IPS-18c (cell line): ENCODE results near the gene NLRP7.
"Not testable (repeated sequence)": the region's sequence is repeated elsewhere in the genome, so short reads cannot be mapped to it uniquely, and the experiment has no call there.

ENCODE experiments used
- H3K4me3 ChIP-seq: 2 replicates; pipeline ENCODE4 v1.7.0; 2013; ENCODE audit warnings: low read depth, mild to moderate bottlenecking, low read length, moderate library complexity; ENCODE audit not compliant: insufficient read depth
- H3K9me3 ChIP-seq: one replicate; pipeline ENCODE4 v1.6.1; 2013; ENCODE audit warnings: mild to moderate bottlenecking, low read length, moderate library complexity; ENCODE audit not compliant: control insufficient read depth, insufficient read depth

Gene NLRP7

DNA sequence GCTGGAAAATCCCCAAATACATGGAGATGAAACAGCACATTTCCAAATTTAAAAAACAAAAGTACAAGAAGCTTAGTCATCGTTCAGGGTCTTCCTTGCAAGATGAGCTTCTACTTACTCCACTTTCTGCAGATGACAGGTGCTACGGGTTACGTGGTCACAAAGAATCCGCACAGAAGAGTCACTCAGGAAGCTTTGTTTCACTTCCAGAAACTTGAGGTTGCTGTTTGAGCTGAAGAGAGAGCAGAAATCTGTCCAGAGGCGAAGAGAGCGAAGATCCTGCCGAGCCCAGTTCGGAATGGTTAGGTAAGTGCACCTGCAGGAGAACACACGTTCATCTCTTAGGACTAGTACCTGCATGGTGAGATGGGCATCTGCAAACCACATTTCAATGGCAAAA lies 9.4 kb downstream of the NLRP7 start:
- no peaks in the 10 kb centered on the region for H3K9me3 ChIP-seq
- no peak overlapping the region for H3K4me3 ChIP-seq

DNA sequence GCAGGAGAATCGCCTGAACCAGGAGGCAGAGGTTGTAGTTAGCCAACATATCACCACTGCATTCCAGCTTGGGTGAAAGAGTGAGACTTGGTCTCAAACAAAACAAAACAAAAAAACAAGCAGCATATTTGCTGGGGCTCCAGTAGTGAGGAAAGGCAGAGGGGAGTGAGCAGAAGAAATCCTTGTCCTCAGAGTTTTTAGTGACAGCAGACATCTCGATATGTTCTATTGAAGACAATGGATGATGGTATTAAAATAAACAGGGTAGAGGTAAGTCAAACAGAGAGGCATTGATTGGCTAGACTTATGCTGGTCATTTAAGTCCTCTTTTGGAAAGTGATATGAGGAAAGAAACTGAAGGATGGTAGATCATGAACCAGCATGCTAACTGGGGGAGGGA lies 19.0 kb downstream of the NLRP7 start:
- H3K9me3 ChIP-seq: peaks cover 4% of the 10 kb centered on the region
- H3K4me3 ChIP-seq: no peak overlapping the region

DNA sequence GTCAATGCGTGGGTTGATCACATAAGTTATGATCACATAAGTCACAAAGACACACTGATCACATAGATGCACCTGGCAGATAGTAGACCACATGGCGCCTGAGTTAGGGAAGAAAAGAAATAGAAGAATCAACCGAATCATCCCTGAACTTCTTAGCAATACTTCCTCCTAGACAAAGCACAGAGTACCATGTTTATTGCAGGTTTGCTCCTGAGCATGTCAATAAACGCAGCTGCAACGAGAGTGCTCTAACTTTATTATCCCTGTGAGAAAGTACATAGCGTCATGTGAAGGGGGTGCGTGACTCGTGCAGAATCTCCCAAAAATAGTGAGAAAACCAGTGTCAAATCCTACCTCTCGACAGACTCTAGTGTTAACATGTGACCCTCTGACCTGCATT lies 24.1 kb downstream of the NLRP7 start:
- H3K9me3 ChIP-seq: peaks cover 4% of the 10 kb centered on the region
- no peak overlapping the region for H3K4me3 ChIP-seq

DNA sequence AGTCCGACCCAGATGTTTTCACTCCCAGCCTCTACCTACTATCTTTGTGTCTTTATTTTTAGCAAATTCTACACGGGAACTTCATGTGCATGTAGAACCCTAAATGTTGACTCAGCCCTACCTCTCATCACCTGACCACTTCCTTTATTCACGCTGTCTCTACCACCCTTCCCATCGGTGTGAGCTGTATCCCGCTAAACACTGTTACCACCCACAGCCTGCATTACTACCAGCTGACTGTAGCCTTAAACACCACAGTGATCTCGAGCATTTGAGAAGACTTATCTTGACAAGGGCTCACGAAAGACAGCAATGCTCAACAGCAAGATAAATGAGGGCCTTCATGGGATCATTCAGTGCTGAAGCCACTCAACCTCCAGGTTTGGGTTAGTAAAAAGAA lies 26.2 kb downstream of the NLRP7 start:
- H3K9me3 ChIP-seq: no peaks in the 10 kb centered on the region
- H3K4me3 ChIP-seq: no peak overlapping the region

DNA sequence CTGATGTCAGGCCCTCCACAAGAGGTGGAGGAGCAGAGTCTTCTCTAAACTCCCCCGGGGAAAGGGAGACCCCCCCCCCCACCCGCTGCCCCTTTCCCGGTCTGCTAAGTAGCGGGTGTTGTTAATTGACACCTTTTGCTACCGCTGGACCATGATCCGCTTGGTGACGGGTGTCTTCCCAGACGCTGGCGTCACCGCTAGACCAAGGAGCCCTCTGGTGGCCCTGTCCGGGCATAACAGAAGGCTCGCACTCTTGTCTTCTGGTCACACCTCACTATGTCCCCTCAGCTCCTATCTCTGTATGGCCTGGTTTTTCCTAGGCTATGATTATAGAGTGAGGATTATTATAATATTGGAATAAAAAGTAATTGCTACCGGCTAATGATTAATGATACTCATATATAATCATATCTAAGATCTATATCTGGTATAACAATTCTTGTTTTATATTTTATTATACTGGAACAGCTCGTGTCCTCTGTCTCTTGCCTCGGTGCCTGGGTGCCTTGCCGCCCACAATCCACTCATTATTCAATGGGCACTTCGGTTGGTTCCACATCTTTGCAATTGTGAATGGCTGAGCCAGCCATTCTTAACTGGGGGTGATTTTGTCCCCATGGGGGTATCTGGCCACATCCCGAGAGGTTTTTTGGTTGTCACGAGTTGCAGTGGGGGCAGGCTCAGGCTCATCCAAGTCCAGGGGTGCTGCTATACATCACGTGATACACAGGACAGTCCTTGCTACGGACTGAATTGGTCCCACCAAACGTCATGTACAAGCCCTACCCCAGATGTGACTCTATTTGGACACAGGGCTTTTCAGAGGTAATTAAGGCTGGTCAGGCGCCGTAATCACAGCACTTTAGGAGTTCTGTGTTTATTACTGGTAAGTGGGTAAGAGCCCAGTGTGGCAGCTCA lies 27.4 kb downstream of the NLRP7 start:
- not testable (repeated sequence) for H3K9me3 ChIP-seq, H3K4me3 ChIP-seq

DNA sequence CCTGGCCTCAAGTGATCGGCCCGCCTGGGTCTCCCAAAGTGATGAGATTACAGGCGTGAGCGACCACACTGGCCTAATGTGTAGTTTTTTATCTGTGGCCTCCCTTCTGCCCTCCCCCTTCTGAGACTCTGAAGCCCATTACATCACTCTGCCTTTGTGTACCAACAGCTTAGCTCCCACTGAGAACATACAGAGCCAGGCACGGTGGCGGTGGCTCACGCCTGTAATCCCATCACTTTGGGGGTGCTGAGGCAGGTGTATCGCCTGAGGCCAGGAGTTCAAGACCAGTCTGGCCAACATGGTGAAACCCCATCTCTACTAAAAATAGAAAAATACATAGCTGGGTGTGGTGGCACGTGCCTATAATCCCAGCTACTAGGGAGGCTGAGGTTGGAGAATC lies 28.8 kb downstream of the NLRP7 start:
- Histone ChIP-seq H3K4me3 (no peak overlapping the region), H3K9me3 (no peaks in the 10 kb centered on the region)

DNA sequence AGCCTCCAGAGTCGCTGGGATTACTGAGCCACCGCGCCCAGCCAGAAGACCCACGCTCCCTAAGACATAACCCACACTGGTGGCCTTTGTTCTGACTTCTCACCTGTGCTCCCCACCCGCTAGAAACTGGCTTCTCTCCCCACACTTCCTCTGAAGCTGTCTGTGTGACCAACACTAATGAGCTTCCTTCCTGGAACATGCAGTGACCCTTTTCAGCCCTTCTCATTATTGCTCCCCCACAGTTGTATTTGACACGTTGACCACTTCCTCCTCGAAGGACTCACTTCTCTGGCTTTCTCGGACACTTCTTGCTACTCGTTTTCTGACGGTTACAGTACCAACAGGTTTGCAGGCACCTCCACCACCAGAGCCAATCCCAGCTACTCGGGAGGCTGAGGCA lies 30.5 kb downstream of the NLRP7 start:
- H3K9me3 ChIP-seq: no peaks in the 10 kb centered on the region
- H3K4me3 ChIP-seq: no peak overlapping the region

DNA sequence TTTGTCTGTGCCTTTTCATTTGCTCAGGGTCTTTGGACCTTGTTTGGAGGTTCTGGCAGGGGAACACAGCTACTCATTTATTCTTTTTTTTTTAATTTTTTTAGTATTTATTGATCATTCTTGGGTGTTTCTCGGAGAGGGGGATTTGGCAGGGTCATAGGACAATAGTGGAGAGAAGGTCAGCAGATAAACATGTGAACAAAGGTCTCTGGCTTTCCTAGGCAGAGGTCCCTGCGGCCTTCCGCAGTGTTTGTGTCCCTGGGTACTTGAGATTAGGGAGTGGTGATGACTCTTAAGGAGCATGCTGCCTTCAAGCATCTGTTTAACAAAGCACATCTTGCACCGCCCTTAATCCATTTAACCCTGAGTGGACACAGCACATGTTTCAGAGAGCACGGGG lies 39.4 kb downstream of the NLRP7 start:
- H3K9me3 ChIP-seq, H3K4me3 ChIP-seq: not testable (repeated sequence)

DNA sequence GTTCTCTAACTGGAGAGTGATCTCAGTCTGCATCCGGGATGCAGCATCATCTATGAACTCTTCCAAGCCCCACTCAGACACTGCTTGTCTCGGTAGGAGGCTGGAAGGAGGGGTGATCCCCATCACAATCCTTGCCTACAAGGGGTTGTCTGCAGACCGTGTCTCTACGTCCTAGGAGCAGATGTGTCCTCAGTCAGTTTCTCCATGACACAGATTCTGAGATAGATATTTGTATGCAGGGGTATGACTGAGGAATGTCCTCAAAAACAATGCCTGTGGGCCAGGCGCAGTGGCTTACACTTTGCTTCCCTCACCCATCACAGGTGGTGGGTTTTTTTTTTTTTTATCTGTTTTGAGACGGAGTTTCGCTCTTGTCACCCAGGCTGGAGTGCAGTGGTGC lies 40.5 kb downstream of the NLRP7 start:
- H3K4me3 ChIP-seq: no peak overlapping the region
- peaks cover 3% of the 10 kb centered on the region for H3K9me3 ChIP-seq

DNA sequence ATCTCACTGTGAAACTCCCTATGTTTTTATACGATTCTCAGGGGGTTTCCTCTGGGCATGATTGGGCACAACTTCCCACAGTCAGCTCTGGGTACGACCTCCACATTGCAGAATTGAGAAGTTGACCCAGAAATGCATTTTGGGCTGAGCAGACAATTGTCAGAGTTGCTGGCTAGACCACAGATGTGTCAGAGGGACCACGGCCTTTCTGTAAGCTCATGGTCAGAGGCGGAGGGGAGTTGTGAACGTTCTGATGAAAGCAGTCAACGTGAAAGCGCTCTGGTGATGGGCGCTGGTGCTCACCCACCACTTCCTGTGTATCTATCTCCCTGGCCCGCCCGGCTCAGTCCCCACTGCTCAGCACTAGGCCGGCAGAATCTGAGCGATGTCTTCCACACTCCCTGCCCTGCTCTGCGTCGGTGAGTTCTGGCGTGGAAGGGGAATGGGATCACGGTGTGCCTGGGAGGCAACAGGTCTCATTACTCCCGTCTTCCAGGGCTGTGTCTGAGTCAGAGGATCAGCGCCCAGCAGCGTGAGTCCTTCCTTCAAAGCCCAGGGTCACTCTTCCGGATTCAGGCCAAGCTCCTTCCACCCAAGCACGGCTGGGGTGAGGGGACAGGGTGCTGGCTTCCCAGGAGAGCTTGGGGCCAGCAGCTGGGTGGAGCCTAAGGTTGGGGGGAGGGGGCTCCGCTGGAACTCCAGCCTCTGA lies 41.4 kb downstream of the NLRP7 start, which contains the start of gene NCR1:
Gene NCR1 (plus strand): TSS at position 346 of the 709 bp plus-strand sequence. CDS start 40 bp downstream, at position 386.
- no peak within 1 kb of the TSS for H3K4me3 ChIP-seq
- peaks cover 3% of the 10 kb centered on the region for H3K9me3 ChIP-seq

DNA sequence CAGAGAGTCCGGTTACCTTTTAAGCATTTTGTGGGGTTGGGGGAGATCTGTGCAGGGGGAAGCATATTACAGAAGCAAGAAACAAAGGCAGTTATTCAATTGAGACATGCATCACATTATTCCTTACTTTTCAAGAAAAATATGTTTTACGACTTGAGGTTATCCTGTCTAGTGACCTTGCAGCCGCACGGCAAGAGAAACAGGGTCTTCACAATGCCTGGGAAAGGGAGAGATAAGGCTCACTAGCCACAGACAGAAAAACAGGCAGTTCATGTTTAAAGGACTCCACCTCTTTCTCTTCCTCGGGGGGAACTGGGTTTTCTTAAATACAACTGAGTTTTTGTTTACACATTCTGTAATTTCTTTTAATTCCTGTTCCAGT lies 41.9 kb downstream of the NLRP7 start:
- Histone ChIP-seq H3K9me3 (peaks cover 3% of the 10 kb centered on the region), H3K4me3 (no peak overlapping the region)

DNA sequence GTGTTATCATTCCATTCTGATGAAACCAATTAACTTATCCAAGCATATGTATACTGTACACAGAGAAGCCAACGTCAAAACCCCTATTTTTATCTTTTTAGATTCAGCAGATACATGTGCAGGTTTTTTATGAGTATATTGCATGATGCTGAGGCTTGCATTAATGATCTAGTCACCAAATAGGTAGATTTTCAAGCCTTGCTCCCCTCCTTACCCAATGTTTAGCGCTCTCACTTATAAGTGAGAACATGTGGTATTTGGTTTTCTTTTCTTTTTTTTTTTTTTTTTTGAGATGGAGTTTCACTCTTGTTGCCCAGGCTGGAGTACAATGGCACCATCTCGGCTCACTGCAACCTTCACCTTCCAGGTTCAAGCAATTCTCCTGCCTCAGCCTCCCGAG lies 43.1 kb downstream of the NLRP7 start:
- not testable (repeated sequence) for H3K9me3 ChIP-seq, H3K4me3 ChIP-seq

DNA sequence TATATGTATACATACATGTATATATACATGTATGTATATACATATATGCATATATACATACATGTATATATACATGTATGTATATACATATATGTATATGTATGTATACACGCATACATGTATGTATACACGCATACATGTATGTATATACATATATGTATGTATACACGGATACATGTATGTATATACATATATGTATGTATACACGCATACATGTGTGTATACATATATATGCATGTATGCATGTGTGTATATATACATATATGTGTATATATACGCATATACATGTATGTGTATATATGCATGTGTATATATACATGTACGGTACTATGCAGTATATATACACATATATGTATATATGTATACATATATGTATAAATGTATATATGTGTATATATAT lies 44.0 kb downstream of the NLRP7 start:
- H3K9me3 ChIP-seq: no peaks in the 10 kb centered on the region

DNA sequence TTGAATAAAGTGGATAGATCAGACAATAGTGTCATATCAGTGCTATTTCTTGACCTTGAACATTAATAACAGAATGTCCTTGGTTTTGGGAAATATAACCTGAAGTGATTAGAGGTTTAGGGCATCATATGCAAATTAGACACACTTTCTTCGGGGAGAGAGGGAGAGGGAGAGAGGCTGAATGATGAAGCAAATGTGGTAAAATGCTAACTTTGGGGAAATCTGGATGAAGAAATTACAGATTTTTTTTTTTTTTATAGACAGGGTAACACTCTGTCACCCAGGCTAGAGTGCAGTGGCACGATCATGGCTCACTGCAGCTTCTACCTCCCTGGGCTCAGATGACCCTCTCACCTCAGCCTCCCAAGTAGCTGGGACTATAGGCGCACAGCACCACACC lies 45.3 kb downstream of the NLRP7 start:
- H3K4me3 ChIP-seq: no peak overlapping the region
- no peaks in the 10 kb centered on the region for H3K9me3 ChIP-seq

More for the DNA sequence above, 44.0 kb downstream of the NLRP7 start:
- no peak overlapping the region for H3K4me3 ChIP-seq

DNA sequence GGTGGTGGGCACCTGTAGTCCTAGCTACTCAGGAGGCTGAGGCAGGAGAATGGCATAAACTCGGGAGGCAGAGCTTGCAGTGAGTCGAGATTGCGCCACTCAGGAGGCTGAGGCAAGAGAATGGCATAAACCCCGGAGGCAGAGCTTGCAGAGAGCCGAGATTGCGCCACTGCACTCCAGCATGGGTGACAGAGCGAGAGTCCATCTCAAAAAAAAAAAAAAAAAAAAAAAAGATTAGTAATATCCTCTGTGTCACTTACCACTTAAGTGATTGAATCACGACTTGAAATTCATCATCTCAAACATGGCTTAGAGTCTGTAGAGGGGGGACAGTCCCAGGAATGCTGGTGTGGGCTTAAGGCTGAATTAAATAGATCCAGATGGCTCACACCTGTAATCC lies 46.2 kb downstream of the NLRP7 start:
- not testable (repeated sequence) for H3K9me3 ChIP-seq, H3K4me3 ChIP-seq

DNA sequence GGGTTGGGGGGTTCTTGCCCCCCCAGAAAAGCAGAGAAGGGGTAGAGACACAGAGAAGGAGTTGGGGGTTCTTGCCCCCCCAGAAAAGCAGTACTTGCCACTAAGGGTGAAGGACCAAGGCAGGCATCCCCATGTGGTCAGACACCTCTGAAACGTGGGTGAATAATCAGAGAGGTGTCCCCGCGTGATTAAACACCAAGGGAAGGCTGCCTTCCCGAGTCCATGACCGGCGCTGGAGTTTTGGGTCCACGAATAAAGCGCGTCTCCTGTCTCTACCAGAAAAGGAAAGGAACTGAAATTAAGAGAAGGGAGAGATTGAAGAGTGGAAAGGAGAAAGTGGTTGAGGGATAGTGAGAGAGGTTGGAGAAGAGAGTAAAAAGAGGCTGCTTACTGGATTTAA lies 47.7 kb downstream of the NLRP7 start:
- not testable (repeated sequence) for H3K4me3 ChIP-seq, H3K9me3 ChIP-seq

DNA sequence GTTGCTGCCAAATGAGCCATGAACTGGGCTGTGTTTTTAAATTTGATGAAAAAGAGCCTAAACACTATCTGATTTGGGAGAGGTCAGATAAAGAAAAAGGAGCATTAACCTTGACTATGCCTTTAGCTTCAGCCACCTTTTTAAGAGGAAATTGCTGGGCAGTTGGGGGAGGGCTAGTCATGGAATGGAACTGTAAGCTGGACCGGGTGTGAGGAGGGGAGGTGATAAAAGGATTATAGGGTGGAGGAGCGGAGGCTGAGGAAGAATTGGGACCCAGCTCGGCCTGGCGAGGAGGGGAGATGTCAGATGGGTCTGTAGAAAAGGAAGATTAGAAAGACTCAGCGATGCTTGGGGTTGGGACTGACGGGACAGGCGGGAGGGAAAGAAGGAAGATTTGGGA lies 48.6 kb downstream of the NLRP7 start:
- H3K4me3 ChIP-seq, H3K9me3 ChIP-seq: not testable (repeated sequence)

DNA sequence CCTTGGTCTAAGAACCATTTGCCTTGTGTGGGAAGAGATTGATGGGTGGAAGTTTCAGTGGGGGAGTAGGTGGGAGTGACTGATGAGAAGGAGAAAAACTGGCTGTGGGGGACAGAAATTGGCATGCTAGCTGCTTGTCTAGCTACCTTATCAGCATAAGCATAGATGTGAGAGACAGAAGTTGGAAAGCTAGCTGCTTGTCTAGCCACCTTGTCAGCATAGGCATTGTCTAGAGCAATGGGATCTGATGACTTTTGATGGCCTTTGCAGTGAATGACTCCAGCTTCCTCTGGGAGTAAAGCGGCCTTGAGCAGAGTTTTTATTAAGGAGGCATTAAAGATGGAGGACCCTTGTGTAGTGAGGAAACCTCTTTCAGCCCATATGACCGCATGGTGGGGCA lies 51.3 kb downstream of the NLRP7 start:
- no peaks in the 10 kb centered on the region for H3K9me3 ChIP-seq
- no peak overlapping the region for H3K4me3 ChIP-seq
